Kidney epithelial cell (primary cell): Measurements from ENCODE around the gene NEURL1B. TPM values are rescaled to one million over a fixed set of nuclear protein-coding genes. Genes with fewer than 3 reads are reported as not detected.

ENCODE experiments used
- DNase-seq: peaks from one replicate; pipeline ENCODE4 v3.0.0-alpha.2; 2010; ENCODE audit warnings: low read depth
- H3K27me3 ChIP-seq: 2 replicates; pipeline ENCODE4 v1.6.0; 2011; ENCODE audit warnings: low read length; ENCODE audit not compliant: control insufficient read depth, insufficient read depth
- H3K36me3 ChIP-seq: 2 replicates; pipeline ENCODE4 v1.5.1; 2011; ENCODE audit warnings: low read length; ENCODE audit not compliant: control insufficient read depth, insufficient read depth
- H3K4me3 ChIP-seq: 2 replicates; pipeline ENCODE4 v1.5.1; 2011; ENCODE audit warnings: low read depth, mild to moderate bottlenecking, control low read depth, low read length
- total RNA-seq: library from RNA; depleted of rRNA; stranded (reverse); fragments of >200 nt; gene quantifications from 2 replicates; pipeline ENCODE4 v1.2.3, GENCODE V29; 2015
- TF ChIP-seq, protein P1 (sequence below): IDR thresholded peaks from 2 replicates; pipeline ENCODE4 v1.5.1; 2011; ENCODE audit warnings: mild to moderate bottlenecking, moderate library complexity, low read length, control low read depth, inconsistent platforms; ENCODE audit not compliant: insufficient read depth, poor library complexity, severe bottlenecking

NEURL1B gene
- total RNA-seq, 1 donor from 2014 or later: 5.1 TPM

DNA sequence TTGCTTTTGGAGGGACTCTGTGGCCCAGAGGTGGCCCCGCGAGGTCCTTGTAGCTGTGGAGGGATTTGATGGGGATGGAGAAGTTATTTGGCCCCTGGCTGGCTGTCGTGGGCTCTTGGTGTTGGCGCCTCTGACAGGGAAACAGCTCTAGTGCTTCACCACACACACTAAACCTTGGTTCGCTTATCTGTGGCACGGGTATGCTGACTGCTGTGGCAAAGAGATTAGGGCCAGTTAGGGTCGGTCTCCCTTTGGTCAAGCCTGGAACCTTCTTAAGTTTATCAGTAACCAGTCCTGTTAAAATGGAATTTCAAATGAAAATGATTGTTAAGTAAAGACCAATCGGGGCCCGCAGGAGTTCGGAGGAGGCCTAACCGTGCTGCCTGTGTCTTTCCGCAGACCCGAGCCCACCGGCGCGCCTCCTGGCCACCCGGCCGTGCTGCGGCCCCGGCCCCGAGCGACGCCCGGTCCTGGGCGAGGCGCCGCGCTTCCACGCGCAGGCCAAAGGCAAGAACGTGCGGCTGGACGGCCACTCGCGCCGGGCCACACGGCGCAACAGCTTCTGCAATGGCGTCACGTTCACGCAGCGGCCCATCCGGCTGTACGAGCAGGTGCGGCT is 28.4 kb downstream of the NEURL1B start:
- no peak for DNase-seq
- TF ChIP-seq, protein P1, sequence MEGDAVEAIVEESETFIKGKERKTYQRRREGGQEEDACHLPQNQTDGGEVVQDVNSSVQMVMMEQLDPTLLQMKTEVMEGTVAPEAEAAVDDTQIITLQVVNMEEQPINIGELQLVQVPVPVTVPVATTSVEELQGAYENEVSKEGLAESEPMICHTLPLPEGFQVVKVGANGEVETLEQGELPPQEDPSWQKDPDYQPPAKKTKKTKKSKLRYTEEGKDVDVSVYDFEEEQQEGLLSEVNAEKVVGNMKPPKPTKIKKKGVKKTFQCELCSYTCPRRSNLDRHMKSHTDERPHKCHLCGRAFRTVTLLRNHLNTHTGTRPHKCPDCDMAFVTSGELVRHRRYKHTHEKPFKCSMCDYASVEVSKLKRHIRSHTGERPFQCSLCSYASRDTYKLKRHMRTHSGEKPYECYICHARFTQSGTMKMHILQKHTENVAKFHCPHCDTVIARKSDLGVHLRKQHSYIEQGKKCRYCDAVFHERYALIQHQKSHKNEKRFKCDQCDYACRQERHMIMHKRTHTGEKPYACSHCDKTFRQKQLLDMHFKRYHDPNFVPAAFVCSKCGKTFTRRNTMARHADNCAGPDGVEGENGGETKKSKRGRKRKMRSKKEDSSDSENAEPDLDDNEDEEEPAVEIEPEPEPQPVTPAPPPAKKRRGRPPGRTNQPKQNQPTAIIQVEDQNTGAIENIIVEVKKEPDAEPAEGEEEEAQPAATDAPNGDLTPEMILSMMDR: no peak
- Histone ChIP-seq H3K27me3 (peaks cover 14% of the 10 kb centered on the region), H3K36me3 (no peaks in the 10 kb centered on the region), H3K4me3 (no peak overlapping the region)

DNA sequence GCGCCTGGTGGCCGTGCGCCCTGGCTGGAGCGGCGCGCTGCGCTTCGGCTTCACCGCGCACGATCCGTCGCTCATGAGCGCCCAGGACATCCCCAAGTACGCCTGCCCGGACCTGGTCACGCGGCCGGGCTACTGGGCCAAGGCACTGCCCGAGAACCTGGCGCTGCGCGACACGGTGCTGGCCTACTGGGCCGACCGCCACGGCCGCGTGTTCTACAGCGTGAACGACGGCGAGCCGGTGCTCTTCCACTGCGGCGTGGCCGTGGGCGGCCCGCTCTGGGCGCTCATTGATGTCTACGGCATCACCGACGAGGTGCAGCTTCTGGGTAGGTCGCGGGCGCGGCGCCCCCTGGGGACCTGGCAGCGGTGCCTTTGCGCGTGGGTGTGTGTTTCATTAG is 28.9 kb downstream of the NEURL1B start:
- no peak for DNase-seq
- H3K36me3 ChIP-seq: no peaks in the 10 kb centered on the region
- TF ChIP-seq, protein P1: no peak
- peaks cover 14% of the 10 kb centered on the region for H3K27me3 ChIP-seq
- no peak overlapping the region for H3K4me3 ChIP-seq

DNA sequence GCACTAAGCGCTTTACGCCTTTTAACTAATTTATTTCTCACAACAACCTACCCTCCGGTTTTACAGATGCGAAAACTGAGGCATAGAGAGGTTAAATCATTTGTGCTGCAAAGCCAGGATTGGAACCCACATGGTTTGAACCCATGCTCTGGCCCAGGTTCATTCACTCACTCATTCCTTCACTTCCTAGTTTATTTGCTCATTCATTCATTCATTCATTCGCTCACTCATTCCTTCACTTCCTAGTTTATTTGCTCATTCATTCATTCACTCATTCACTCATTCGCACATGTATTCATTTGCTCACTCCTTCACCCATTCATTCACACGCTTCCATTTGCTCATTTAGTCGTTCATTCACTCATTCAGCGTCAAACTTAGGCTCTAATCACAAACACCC is 29.4 kb downstream of the NEURL1B start:
- Histone ChIP-seq H3K36me3 (no peaks in the 10 kb centered on the region), H3K27me3 (peaks cover 14% of the 10 kb centered on the region), H3K4me3 (no peak overlapping the region)
- TF ChIP-seq, protein P1: no peak
- DNase-seq: no peak

DNA sequence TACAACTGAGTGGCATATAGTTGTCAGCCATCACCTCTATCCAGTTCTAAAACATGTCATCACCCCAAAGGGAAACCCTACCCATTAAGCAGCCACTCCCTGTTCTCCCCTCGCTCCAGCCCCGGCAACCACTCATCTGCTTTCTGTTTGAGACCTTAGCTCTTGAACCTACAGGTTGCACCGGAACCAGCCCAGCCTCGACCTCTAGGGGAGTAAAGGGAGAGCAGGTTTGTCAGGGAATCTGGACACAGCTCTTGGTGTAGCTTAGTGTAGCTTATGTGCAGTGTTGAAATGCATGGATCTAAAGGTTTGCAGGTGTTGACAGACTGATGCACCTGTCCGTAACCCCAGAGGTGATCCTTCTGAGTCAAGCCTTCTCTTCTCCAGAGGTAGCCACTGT is 30.0 kb downstream of the NEURL1B start:
- TF ChIP-seq, protein P1: no peak
- DNase-seq: no peak
- H3K36me3 ChIP-seq: no peaks in the 10 kb centered on the region
- peaks cover 14% of the 10 kb centered on the region for H3K27me3 ChIP-seq
- no peak overlapping the region for H3K4me3 ChIP-seq

DNA sequence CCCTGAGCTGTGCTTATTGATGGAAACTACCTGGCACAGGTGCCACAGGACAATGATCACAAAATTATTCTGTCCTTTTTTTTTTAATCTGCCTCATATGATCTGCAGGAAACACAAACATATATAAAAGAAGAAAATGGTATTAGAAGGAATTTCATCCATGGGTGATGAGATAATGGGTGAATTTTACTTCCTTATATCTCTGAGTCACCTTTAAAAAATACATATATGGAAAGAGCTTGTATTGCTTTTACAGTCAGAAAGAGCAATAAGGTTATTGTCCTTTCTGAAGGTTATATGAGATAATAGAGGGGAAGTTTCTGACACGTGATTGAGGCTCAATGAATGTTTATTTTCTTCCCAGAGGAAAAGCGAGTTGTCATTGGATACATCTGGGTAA is 31.6 kb downstream of the NEURL1B start:
- TF ChIP-seq, protein P1: no peak
- peaks cover 14% of the 10 kb centered on the region for H3K27me3 ChIP-seq
- no peak overlapping the region for H3K4me3 ChIP-seq
- DNase-seq: no peak
- no peaks in the 10 kb centered on the region for H3K36me3 ChIP-seq

DNA sequence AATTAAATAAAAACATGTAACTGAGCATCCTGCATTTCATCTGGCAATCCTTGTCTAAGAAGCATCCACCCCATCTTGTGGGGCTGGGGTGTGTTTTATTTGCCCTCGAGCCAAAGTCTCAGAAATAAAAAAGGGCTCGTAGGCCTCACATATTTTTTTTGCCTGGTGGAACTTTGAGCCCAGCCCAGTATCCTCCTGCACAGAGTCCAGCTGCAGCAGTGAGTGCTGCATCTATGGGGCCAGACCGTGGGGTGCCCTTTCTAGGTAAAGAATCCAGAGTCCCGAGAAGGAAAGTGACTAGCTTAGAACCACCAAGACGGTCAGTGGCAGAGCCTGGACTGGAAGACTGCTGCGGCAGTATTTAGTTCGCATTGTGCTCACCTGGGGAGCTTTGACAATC is 33.1 kb downstream of the NEURL1B start:
- H3K36me3 ChIP-seq: no peaks in the 10 kb centered on the region
- H3K27me3 ChIP-seq: peaks cover 14% of the 10 kb centered on the region
- no peak for DNase-seq
- TF ChIP-seq, protein P1: no peak
- H3K4me3 ChIP-seq: no peak overlapping the region
